HG03439 (cell line): Measurements from ENCODE around the gene GCNT3.

Experiments
- ATAC-seq: cut with Tn5 transposase; IDR thresholded peaks from one replicate; pipeline ENCODE4 v1.9.1; 2021; ENCODE audit warnings: mild to moderate bottlenecking, moderate library complexity; ENCODE audit not compliant: unreplicated experiment

GCNT3 gene

GRCh38 chr15:59611276-59612260 lies at the start of gene GCNT3:
GCNT3 (plus strand) TSS chr15:59611783; CDS start chr15:59618239, 6,456 bp downstream.
- no peak for ATAC-seq

GRCh38 chr15:59562448-59563186 lies 49.0 kb upstream of the GCNT3 start:
- no peak for ATAC-seq

DNA sequence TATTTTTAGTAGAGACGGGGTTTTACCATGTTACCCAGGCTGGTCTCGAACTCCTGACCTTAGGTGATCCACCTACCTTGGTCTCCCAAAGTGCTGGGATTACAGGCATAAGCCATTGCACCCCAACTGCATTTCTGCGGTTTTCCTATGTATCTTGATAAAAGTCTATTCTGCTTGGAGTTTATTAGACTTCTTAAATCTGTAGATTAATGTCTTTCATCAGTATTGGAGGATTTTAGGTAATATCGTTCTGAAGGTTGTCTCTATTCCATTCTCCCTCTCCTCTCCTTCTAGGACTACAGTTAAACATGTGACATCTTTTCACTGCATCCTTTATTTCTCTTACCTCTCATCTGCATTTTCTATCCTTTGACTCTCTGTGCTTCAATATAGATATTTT lies 46.3 kb upstream of the GCNT3 start:
- no peak for ATAC-seq

GRCh38 chr15:59567324-59567723 lies 44.3 kb upstream of the GCNT3 start:
- no peak for ATAC-seq

DNA sequence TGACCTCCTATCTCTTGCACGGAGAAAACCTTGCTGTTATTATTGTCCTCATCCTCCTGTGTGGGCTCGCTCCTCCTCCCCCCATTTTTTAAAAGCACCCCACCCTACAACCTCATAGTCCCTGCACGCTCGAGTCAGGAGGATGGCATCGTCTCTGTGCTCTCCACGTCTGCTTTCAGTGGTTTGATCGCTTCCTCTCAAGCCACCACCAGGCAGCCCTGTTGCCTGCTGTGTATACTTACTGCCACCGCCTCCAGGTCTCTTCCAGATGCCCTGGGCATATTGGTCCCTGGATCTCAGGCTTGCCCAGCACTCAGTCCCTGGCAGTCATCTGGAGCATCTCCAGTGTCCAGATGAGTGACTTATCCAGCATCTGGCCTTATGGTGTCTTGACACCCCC lies 42.1 kb upstream of the GCNT3 start:
- no peak for ATAC-seq

DNA sequence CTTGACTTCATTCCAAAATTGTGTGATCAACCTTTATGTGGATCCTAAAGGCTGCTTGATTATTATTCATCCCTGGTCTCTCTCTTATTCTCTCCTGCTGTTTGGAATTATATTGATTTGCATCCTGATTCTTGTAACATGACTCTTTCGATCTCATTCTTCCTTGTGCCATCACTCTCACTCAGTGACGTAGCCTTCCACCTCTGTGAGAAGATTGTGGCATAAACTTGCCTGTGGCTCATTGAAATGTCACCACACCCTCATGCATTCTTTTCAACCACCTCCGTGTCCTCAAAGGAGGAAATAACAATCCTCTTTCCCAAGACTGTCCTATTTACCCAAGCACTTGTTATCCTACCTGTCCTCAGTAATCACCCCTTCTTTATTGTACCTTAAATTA lies 41.3 kb upstream of the GCNT3 start:
- no peak for ATAC-seq

GRCh38 chr15:59571606-59572005 lies 40.0 kb upstream of the GCNT3 start:
- ATAC-seq, result no peak

DNA sequence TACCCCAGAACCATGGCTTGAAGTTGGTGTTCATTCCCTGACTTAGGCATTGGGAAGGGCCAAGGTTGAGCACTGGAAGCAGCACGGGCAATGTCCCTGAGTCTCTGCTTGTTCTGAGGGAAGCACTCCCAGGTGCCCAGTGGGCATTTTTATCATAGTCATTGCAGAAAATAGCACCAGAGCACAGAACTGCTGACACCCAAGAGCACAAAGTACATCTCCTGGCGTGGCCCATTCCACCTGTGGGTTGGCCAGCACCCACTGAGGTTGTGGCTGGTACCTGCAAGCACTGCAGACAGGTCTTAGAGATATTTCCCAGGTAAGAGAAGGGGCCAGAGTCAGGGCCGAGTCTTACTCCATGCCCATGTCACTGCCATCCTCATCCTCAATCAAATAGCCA lies 28.5 kb upstream of the GCNT3 start:
- ATAC-seq, result no peak

DNA sequence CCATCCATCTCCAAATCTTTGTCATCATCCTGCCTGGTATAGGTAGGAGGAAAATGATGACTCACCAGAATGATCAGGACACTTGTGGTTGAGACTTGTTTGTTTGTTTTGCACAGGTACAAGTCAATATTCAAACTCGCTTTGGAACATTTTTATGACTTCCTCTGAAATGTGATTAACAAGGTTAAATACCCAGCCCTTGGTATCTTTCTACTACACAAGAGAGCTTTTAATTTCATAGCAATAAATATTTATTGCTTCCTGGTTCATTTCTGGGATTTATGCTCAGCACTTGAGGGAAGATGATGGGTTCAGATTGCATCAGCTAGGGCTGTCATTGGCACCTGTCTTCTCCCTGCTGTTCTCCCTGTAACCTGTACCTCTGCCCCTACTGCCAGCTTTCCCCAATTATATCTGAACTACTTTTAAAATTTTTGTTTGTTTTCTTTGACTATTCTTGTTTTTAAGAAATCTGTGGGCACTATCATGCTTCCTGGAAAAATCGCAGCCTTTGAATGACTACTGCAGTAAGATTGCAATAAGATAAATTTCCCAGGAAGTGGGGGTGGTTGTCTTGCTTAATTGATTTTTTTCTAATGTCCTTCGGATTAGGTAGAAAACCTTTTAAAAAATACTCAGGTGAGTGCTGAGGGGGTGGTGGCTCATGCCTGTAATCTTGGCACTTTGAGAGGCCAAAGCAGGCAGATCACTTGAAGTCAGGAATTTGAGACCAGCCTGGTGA lies 24.3 kb upstream of the GCNT3 start:
- ATAC-seq, result no peak

- ATAC-seq, result no peak
Measured at GRCh38 chr15:59590027-59590426, 21.6 kb upstream of the GCNT3 start.

DNA sequence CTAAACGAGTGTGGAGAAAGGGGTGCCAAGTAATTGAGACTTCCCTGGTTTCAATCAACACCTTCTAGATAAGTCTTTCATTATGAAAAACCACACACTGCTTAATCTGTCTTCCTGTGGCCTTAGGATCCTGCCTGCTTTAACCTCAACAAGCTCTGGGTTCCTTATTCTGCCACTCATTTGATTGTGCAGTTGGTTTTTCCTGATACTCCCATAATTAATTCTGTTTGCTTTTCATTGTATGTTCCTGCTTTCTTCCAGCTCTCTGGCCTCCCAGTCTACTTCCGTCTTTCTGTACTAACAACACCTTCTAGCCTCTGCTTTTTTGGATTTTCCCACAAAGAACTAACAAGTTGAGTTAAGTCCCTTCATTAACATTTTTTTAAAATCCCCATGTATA lies 20.2 kb upstream of the GCNT3 start:
- ATAC-seq, result no peak

- no peak for ATAC-seq
Measured at GRCh38 chr15:59594493-59594942, 17.1 kb upstream of the GCNT3 start.

DNA sequence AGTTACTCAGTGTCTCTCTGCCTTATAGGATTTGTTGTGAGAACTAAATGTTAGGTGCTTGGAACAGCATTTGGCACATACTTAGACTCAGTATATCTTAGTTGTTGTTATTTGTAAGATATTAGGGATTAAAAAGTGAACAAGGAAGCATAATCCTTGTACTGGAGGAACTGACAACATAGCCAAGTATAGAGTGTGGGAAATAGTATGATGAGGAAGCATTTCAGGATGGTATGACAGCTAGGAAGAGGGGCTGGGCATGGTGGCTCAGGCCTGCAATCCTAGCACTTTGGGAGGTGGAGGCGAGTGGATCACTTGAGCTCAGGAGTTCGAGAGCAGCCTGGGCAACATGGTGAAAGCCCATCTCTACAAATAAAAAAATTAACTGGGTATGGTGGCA lies 16.6 kb upstream of the GCNT3 start:
- no peak for ATAC-seq

DNA sequence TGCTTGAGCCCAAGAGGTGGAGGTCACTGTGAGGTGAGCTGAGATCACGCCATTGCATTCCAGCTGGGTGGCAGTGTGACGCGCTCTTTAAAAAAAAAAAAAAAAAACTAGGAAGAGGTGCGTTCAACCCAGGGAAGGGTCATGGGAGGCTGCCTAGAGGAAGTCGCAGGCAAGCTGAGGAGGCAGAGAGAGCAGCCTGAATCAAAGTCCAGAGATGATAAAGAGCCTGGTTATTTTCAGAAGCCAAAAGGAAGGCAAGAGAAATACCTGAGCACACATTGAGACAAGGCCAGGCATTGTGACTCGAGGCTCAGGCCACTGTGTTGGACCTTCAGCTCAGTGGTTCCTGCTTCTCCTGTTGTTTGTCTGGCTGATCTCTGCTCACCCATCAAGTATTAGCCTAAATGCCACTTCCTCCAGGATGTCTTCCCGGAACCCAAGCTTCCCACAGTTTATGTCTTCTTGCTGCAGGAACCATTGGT lies 16.1 kb upstream of the GCNT3 start:
- no peak for ATAC-seq

- no peak for ATAC-seq
Measured at GRCh38 chr15:59596640-59597039, 14.9 kb upstream of the GCNT3 start.

DNA sequence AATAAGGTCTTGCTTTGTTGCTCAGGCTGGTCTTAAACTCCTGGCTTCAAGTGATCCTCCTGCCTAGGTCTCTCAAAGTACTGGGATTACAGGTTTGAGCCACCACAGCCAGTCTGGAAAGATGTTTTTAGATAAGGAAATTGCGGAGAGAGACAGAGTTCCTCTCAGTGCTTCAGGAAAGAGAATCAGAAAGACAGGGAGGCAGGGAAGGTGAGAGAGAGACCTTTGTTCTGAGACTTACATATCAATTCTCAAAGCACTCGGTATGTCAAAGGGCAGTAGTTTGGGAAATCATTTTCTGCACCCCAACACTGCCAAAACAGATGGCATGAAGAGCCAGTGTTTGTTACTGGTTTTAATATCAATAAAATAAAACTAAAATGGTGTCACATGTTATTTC lies 13.1 kb upstream of the GCNT3 start:
- ATAC-seq, result no peak

DNA sequence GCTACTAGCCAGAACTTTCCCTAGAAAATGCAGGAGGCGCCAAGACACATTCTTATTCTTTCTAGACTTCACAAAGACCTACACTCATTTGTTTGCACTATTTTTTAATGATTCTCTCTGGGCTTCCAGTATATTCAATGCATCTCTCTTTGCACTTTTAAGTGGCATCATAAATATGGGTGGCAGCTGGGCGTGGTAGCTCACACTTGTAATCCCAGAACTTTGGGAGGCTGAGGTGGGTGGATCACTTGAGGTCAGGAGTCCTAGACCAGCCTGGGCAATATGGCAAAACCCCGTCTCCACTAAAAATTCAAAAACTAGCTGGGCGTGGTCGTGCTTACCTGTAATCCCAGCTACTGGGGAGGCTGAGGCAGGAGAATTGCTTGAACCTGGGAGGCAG lies 5.6 kb upstream of the GCNT3 start:
- ATAC-seq, result no peak

DNA sequence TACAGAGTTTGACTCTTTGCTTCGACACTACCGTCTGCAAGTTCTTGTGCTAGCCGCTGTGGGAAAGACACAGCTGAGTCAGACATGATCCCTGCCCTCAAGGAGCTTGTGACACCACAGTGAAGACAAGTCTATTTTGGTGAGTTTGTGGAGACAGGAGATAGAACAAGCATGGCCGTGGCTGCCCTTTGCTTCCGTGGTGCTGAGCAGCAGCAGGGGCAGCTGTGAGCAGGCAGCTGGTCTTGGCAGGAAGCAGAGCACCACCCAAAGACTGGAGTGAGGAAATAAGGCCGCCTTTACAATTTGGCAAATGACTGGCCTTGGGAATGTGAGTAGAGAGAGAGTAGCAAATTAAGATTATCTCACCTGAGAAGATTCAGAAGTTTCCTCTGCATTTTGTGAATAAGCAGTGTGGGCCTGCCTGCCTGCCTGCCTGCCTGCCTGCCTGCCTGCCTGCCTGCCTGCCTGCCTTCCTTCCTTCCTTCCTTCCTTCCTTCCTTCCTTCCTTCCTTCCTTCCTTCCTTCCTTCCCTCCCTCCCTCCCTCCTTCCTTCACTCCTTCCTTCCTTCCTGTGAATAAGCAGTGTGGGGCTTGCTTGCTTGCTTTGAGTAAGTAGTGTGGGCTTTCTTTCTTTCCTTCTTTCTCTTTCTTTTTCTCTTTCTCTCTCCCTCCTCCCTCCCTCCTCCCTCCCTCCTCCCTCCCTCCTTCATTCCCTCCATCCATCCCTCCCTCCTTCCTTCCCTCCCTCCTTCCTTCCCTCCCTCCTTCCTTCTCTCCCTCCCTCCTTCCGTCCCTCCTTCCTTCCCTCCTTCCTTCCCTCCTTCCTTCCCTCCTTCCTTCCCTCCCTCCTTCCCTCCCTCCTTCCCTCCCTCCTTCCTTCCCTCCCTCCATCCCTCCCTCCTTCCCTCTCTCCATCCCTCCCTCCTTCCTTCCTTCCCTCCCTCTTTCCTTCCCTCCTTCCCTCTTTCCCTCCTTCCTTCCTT lies 1.6 kb upstream of the GCNT3 start:
- no peak for ATAC-seq

DNA sequence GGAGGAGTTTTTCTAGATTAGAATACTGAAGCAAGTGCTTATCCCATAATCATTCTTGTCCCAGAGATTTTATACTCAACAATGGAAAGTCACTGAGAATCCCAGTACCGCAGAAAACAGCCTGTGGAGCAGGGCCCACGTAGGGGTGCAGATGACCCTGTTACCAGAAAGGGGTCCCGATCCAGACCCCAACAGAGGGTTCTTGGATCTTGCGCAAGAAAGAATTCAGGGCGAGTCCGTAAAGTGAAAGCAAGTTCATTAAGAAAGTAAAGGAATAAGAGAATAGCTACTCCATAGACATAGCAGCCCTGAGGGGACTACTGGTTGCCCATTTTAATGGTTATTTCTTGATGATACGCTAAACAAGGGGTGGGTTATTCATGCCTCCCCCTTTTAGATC lies 2.6 kb downstream of the GCNT3 start:
- ATAC-seq, result no peak

DNA sequence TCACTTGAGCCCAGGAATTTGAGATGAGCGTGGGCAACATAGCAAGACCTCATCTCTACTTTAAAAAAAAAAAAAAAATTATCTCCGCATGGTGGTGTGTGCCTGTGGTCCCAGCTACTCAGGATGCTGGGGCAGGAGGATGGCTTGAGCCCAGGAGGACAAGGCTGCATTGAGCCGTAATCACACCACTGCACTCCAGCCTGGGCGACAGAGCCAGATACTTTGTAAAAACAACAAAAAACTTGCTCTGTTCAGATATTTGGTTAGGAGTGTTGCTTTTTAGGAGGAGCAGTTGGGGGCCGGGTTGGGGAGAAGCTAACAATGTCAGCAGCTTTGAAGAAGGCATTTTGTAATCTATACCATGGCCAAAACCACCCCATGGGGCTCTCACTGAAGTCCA lies 4.1 kb downstream of the GCNT3 start:
- ATAC-seq, result no peak
